Measurements from ENCODE around the gene LSS.
"Not testable (repeated sequence)": the region's sequence is repeated elsewhere in the genome, so short reads cannot be mapped to it uniquely, and the experiment has no call there.

Gene LSS

DNA sequence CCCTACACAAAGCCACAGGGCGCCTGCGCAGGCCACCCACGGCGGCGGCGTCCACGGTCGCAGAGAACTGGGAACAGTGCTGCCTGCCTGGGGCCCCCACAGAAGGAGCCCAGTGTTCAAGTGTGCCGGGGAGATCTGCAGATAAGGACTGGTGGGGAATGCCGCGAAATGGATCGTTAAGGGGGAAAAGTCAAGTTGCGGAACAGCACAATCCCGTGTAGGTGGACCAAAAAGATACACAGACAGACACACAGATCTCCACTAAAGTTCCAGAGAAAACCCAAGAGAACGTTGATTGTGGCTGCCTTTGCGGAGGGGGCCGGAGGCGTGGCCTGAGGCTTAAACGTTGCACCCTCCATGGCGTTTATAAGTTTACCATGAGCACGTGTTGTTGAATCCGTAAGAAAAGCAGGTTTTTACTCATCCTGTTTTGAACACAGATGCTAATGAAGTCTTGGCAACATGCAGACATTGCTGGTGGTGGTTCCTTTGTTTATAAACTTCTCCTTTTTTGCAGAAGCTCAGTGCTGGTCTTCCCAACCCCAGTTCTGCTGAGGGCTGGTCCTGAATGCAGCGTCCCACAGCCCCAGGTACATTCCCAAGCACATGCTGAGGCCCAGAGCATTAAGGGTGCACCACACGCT, 48.4 kb downstream of the LSS start:
- Histone ChIP-seq H3K4me3 (ENCODE audit: low read length, poor library complexity, severe bottlenecking) (no peak overlapping the region), H3K4me1 (ENCODE audit: insufficient read depth, low read length, poor library complexity, severe bottlenecking) (peaks cover 16% of the 10 kb centered on the region), H3K9me2 (replicated peaks; ENCODE audit: low read depth, low read length) (no peaks in the 10 kb centered on the region), H2AFZ (ENCODE audit: low read length) (no peak overlapping the region), H3K27me3 (ENCODE audit: insufficient read depth, low read length, poor library complexity, severe bottlenecking) (no peaks in the 10 kb centered on the region), H3K4me2 (ENCODE audit: low read depth, low read length, poor library complexity, severe bottlenecking) (no peak overlapping the region), H3K9me3 (ENCODE audit: insufficient read depth, low read depth, low read length) (peaks cover 7% of the 10 kb centered on the region; the same call in 1 of the 2 replicates), H3K36me3 (ENCODE audit: insufficient read depth, low read length) (no peaks in the 10 kb centered on the region), H3F3A (ENCODE audit: low read depth) (no peaks in the 10 kb centered on the region), H4K20me1 (ENCODE audit: insufficient read depth, low read length, poor library complexity, severe bottlenecking) (no peaks in the 10 kb centered on the region), H3K9ac (ENCODE audit: low read depth, low read length, poor library complexity, severe bottlenecking) (no peak overlapping the region), H3K79me2 (ENCODE audit: insufficient read depth, low read length) (no peaks in the 10 kb centered on the region)
- TF ChIP-seq CTCF (conservative IDR thresholded peaks at IDR 0.05; ENCODE audit: low read length) (no peak), EZH2phosphoT487 (IDR thresholded peaks at IDR 0.05; ENCODE audit: borderline replicate concordance) (no peak)

- Histone ChIP-seq H3K36me3 (ENCODE audit: insufficient read depth, low read length) (no peaks in the 10 kb centered on the region), H3K4me1 (ENCODE audit: insufficient read depth, low read length, poor library complexity, severe bottlenecking) (peaks cover 11% of the 10 kb centered on the region), H3K4me3 (ENCODE audit: low read length, poor library complexity, severe bottlenecking) (no peak overlapping the region), H3K4me2 (ENCODE audit: low read depth, low read length, poor library complexity, severe bottlenecking) (no peak overlapping the region), H3K79me2 (ENCODE audit: insufficient read depth, low read length) (no peaks in the 10 kb centered on the region), H3F3A (ENCODE audit: low read depth) (no peaks in the 10 kb centered on the region), H3K9ac (ENCODE audit: low read depth, low read length, poor library complexity, severe bottlenecking) (no peak overlapping the region), H4K20me1 (ENCODE audit: insufficient read depth, low read length, poor library complexity, severe bottlenecking) (no peaks in the 10 kb centered on the region), H3K9me2 (replicated peaks; ENCODE audit: low read depth, low read length) (no peaks in the 10 kb centered on the region), H3K9me3 (ENCODE audit: insufficient read depth, low read depth, low read length) (peaks cover 11% of the 10 kb centered on the region; the same call in 1 of the 2 replicates), H2AFZ (ENCODE audit: low read length) (no peak overlapping the region), H3K27me3 (ENCODE audit: insufficient read depth, low read length, poor library complexity, severe bottlenecking) (no peaks in the 10 kb centered on the region)
- no peak for TF ChIP-seq EZH2phosphoT487 (IDR thresholded peaks at IDR 0.05; ENCODE audit: borderline replicate concordance)
- no peak for TF ChIP-seq CTCF (conservative IDR thresholded peaks at IDR 0.05; ENCODE audit: low read length)
These were observed 48.9 kb downstream of the LSS start for GRCh38 chr21:46179708-46180078.

- Histone ChIP-seq H3K27me3 (ENCODE audit: insufficient read depth, low read length, poor library complexity, severe bottlenecking) (no peaks in the 10 kb centered on the region), H3K9me3 (ENCODE audit: insufficient read depth, low read depth, low read length) (peaks cover 17% of the 10 kb centered on the region; the same call in 1 of the 2 replicates)
- TF ChIP-seq EZH2phosphoT487 (IDR thresholded peaks at IDR 0.05; ENCODE audit: borderline replicate concordance), result no peak
- TF ChIP-seq CTCF (conservative IDR thresholded peaks at IDR 0.05; ENCODE audit: low read length), result no peak
These were observed 49.6 kb downstream of the LSS start for GRCh38 chr21:46178961-46179360.

GRCh38 chr21:46176443-46177129, 52.0 kb downstream of the LSS start:
- H3K9me2 ChIP-seq (replicated peaks; ENCODE audit: low read depth, low read length); H3F3A ChIP-seq (ENCODE audit: low read depth); H2AFZ ChIP-seq (ENCODE audit: low read length); H3K9ac ChIP-seq (ENCODE audit: low read depth, low read length, poor library complexity, severe bottlenecking); H3K4me1 ChIP-seq (ENCODE audit: insufficient read depth, low read length, poor library complexity, severe bottlenecking); H4K20me1 ChIP-seq (ENCODE audit: insufficient read depth, low read length, poor library complexity, severe bottlenecking); H3K4me3 ChIP-seq (ENCODE audit: low read length, poor library complexity, severe bottlenecking); H3K27me3 ChIP-seq (ENCODE audit: insufficient read depth, low read length, poor library complexity, severe bottlenecking); H3K36me3 ChIP-seq (ENCODE audit: insufficient read depth, low read length); H3K4me2 ChIP-seq (ENCODE audit: low read depth, low read length, poor library complexity, severe bottlenecking); H3K79me2 ChIP-seq (ENCODE audit: insufficient read depth, low read length): not testable (repeated sequence)
- H3K9me3 ChIP-seq (ENCODE audit: insufficient read depth, low read depth, low read length), result peaks cover 20% of the 10 kb centered on the region; the same call in 1 of the 2 replicates

More at GRCh38 chr21:46178961-46179360, 49.6 kb downstream of the LSS start:
- Histone ChIP-seq H3K9me2 (replicated peaks; ENCODE audit: low read depth, low read length) (no peaks in the 10 kb centered on the region), H3K9ac (ENCODE audit: low read depth, low read length, poor library complexity, severe bottlenecking) (no peak overlapping the region), H2AFZ (ENCODE audit: low read length) (no peak overlapping the region), H3K4me2 (ENCODE audit: low read depth, low read length, poor library complexity, severe bottlenecking) (no peak overlapping the region), H3F3A (ENCODE audit: low read depth) (no peaks in the 10 kb centered on the region), H3K36me3 (ENCODE audit: insufficient read depth, low read length) (no peaks in the 10 kb centered on the region), H4K20me1 (ENCODE audit: insufficient read depth, low read length, poor library complexity, severe bottlenecking) (no peaks in the 10 kb centered on the region), H3K4me3 (ENCODE audit: low read length, poor library complexity, severe bottlenecking) (no peak overlapping the region), H3K4me1 (ENCODE audit: insufficient read depth, low read length, poor library complexity, severe bottlenecking) (peaks cover 8% of the 10 kb centered on the region), H3K79me2 (ENCODE audit: insufficient read depth, low read length) (no peaks in the 10 kb centered on the region)
